PC-3 (cell line): ENCODE data around the gene SLC35F3.

ENCODE experiments used
- EZH2 ChIP-seq: fragments of 300-600 bp; sonication (generic); IDR thresholded peaks from one replicate; pipeline ENCODE4 v1.6.1; 2017; ENCODE audit warnings: antibody characterized with exemption, mild to moderate bottlenecking, low read length; ENCODE audit not compliant: unreplicated experiment
- TF ChIP-seq, protein P1 (sequence below): fragments of 300-600 bp; sonication (generic); conservative IDR thresholded peaks from 2 replicates; pipeline ENCODE4 v1.5.1; 2017; ENCODE audit warnings: antibody characterized with exemption, low read depth, mild to moderate bottlenecking, low read length

DNA sequence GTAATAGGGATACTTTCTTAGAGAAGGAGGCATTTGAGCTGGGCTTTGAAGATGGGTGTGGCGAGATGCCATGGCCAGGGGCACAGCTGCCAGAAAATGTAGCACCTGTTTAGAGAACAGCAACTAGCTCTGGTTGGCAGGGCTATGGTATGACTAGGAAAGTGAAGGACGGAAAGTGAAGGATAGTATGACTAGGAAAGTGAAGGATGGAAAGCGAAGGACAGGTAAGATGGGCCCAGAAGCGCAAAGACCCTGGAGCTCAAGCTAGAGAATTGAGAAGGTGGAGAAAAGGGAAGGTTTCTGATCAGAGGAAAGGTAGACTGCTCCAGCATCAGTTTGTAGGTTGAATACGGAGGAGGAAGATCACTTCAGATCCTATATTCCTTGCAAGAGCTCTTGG, 205.4 kb downstream of the SLC35F3 start:
- TF ChIP-seq EZH2, result no peak
- TF ChIP-seq, protein P1, sequence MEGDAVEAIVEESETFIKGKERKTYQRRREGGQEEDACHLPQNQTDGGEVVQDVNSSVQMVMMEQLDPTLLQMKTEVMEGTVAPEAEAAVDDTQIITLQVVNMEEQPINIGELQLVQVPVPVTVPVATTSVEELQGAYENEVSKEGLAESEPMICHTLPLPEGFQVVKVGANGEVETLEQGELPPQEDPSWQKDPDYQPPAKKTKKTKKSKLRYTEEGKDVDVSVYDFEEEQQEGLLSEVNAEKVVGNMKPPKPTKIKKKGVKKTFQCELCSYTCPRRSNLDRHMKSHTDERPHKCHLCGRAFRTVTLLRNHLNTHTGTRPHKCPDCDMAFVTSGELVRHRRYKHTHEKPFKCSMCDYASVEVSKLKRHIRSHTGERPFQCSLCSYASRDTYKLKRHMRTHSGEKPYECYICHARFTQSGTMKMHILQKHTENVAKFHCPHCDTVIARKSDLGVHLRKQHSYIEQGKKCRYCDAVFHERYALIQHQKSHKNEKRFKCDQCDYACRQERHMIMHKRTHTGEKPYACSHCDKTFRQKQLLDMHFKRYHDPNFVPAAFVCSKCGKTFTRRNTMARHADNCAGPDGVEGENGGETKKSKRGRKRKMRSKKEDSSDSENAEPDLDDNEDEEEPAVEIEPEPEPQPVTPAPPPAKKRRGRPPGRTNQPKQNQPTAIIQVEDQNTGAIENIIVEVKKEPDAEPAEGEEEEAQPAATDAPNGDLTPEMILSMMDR, result no peak
